Measurements from ENCODE around the gene RAB8A. TPM values are rescaled to one million over a fixed set of nuclear protein-coding genes. Genes with fewer than 3 reads are reported as not detected.

RAB8A gene
- total RNA-seq, 2 donors from 2014 or later, result 40.5 to 41.5 TPM

DNA sequence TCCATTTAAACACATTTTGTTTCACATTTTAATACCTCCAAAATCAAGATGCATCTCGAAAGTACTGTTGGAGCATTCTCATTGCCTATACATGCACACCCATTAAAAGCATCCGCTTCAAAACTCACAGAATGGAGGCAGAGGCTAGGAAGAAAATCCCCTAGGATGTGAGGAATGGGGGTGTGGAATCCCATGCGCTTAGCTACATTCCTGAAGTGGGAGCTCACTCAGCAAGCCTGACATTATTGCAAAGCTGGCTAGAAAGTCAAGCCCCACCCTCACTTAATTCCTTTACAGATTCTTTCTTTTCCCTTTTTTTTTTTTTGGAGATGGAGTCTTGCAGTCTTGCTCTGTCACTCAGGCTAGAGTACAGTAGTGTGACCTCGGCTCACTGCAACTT, 68.9 kb downstream of the RAB8A start:
- Histone ChIP-seq H3K36me3 (no peaks in the 10 kb centered on the region), H3K4me1 (ENCODE audit: control insufficient read depth in 1 of 2, low read depth in 2 of 2) (no peaks in the 10 kb centered on the region), H3K9me3 (no peaks in the 10 kb centered on the region), H3K27ac (no peak overlapping the region), H3K4me3 (no peak overlapping the region), H3K27me3 (replicated peaks; ENCODE audit: insufficient read depth) (no peaks in the 10 kb centered on the region)
- DNase-seq (ENCODE audit: low spot score) (no peak), ATAC-seq (ENCODE audit: insufficient number of reproducible peaks, low FRiP score, low read depth) (no peak)
- TF ChIP-seq, protein P1, sequence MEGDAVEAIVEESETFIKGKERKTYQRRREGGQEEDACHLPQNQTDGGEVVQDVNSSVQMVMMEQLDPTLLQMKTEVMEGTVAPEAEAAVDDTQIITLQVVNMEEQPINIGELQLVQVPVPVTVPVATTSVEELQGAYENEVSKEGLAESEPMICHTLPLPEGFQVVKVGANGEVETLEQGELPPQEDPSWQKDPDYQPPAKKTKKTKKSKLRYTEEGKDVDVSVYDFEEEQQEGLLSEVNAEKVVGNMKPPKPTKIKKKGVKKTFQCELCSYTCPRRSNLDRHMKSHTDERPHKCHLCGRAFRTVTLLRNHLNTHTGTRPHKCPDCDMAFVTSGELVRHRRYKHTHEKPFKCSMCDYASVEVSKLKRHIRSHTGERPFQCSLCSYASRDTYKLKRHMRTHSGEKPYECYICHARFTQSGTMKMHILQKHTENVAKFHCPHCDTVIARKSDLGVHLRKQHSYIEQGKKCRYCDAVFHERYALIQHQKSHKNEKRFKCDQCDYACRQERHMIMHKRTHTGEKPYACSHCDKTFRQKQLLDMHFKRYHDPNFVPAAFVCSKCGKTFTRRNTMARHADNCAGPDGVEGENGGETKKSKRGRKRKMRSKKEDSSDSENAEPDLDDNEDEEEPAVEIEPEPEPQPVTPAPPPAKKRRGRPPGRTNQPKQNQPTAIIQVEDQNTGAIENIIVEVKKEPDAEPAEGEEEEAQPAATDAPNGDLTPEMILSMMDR (IDR thresholded peaks at IDR 0.05), result no peak

Other genes with a start within 250 kb of the RAB8A start
- gene CYP4F2, start 213.8 kb upstream of the RAB8A start, total RNA-seq, result not detected
- 10 to 100 TPM in 1 of 2 donors, 1 to 10 TPM in 1; 9.6 to 12.9 TPM for gene CYP4F11, start 177.4 kb upstream of the RAB8A start, total RNA-seq
- not detected for gene OR10H4, start 162.9 kb upstream of the RAB8A start, total RNA-seq
- gene TPM4, start 35.4 kb upstream of the RAB8A start, total RNA-seq, result 1,000 to 10,000 TPM in 1 of 2 donors, 100 to 1,000 TPM in 1; 964 to 1,096 TPM
- 1 to 10 TPM in 1 of 2 donors, not detected in 1; 2.2 TPM for gene HSH2D, start 31.8 kb downstream of the RAB8A start, total RNA-seq
- gene CIB3, start 61.6 kb downstream of the RAB8A start, total RNA-seq, result not detected
- 10 to 100 TPM; 74.8 to 75.5 TPM for gene FAM32A, start 73.5 kb downstream of the RAB8A start, total RNA-seq
- gene AP1M1, start 86.0 kb downstream of the RAB8A start, total RNA-seq, result 100 to 1,000 TPM in 1 of 2 donors, 10 to 100 TPM in 1; 77.5 to 121 TPM
- 100 to 1,000 TPM in 1 of 2 donors, 10 to 100 TPM in 1; 34.9 to 146 TPM for gene KLF2, start 212.9 kb downstream of the RAB8A start, total RNA-seq

Data from thoracic aorta (tissue), 2 donors.